HCT116 (cell line): Measurements from ENCODE around the gene HOPX. TPM values are rescaled to one million over a fixed set of nuclear protein-coding genes. Genes with fewer than 3 reads are reported as not detected.

Experiments
- ATAC-seq: fragments of 200-7000 bp; cut with Tn5 transposase; 2 replicates; pipeline ENCODE4 v1.9.1; 2020; ENCODE audit warnings: mild to moderate bottlenecking, moderate library complexity
- BruUV-seq: library from RNA; stranded (reverse); fragments of 400-500 nt; replicated peaks from 2 replicates; lab custom pipeline; 2021; lab: Mats Ljungman, UMichigan
- CTCF ChIA-PET: fragments of 300-600 bp; sonication (Branson Sonifier 250); formaldehyde crosslinking; loops from one replicate; lab custom pipeline; 2021; ENCODE audit warnings: antibody characterized with exemption; lab: Charles Lee
- POLR2A ChIA-PET: fragments of 300-600, 350-600 bp; sonication (Branson Sonifier 250); formaldehyde crosslinking; loops from one replicate; lab custom pipeline; 2021; ENCODE audit warnings: antibody characterized with exemption; lab: Charles Lee
- RAD21 ChIA-PET, 2 experiments: fragments of 300-600 bp; sonication (Branson Sonifier 250); formaldehyde crosslinking; loops; one replicate each; lab custom pipeline; 2023; ENCODE audit warnings: low total read pairs in 2 of 2; ENCODE audit not compliant: uncharacterized antibody in 2 of 2, unreplicated experiment in 2 of 2, low non-redundant PET in 1 of 2; lab: Charles Lee
- DNase-seq: peaks from one replicate; pipeline ENCODE4 v3.0.0-alpha.2; 2010; ENCODE audit warnings: low read depth, low spot score
- H2AFZ ChIP-seq: fragments of 200-600 bp; shearing (Covaris generic), sonication (generic); 2 replicates; pipeline ENCODE4 v1.6.1; 2017; ENCODE audit warnings: low read depth, mixed run types, mixed read lengths, antibody characterized with exemption, low read length; ENCODE audit not compliant: poor library complexity, severe bottlenecking
- H3K27ac ChIP-seq: 2 replicates; pipeline ENCODE4 v1.5.1; 2012; ENCODE audit warnings: low read depth, low read length
- H3K27me3 ChIP-seq: fragments of 200-600 bp; sonication (generic); 2 replicates; pipeline ENCODE4 v1.6.1; 2016; ENCODE audit warnings: mixed run types, low read length, mixed read lengths; ENCODE audit not compliant: insufficient read depth
- H3K36me3 ChIP-seq, 2 experiments: fragments of 200-500 bp in 1 of 2; fragments of 200-600 bp in 1 of 2; sonication (Bioruptor generic) in 1 of 2; sonication (generic) in 1 of 2; 2 replicates each; pipeline versions ENCODE4 v1.5.1 to v1.6.1; 2014 to 2016; ENCODE audit warnings: low read length in 2 of 2, inconsistent platforms in 1 of 2, mixed read lengths in 1 of 2, mixed run types in 1 of 2; ENCODE audit not compliant: insufficient read depth in 2 of 2, control insufficient read depth in 1 of 2
- H3K4me1 ChIP-seq, 2 experiments: fragments of 200-600 bp in 1 of 2; sonication (generic) in 1 of 2; 2 replicates each; pipeline versions ENCODE4 v1.5.1 to v1.6.1; 2012 to 2017; ENCODE audit warnings: low read length in 2 of 2, inconsistent platforms in 1 of 2, mild to moderate bottlenecking in 1 of 2, mixed read lengths in 1 of 2, mixed run types in 1 of 2, moderate library complexity in 1 of 2; ENCODE audit not compliant: insufficient read depth in 2 of 2, control insufficient read depth in 1 of 2
- H3K4me2 ChIP-seq: fragments of 200-600 bp; sonication (generic); 2 replicates; pipeline ENCODE4 v1.6.1; 2017; ENCODE audit warnings: mixed run types, low read length, mixed read lengths
- H3K4me3 ChIP-seq, 2 experiments: fragments of 200-600 bp in 1 of 2; sonication (generic) in 1 of 2; replicated peaks in 1 of 2; 2 replicates each; pipeline ENCODE4 v1.5.1; 2011 to 2016; ENCODE audit warnings: low read length in 2 of 2, control low read depth in 1 of 2, low read depth in 1 of 2, mild to moderate bottlenecking in 1 of 2, mixed read lengths in 1 of 2, mixed run types in 1 of 2
- H3K79me2 ChIP-seq: fragments of 200-600 bp; sonication (generic); 2 replicates; pipeline ENCODE4 v1.6.1; 2017; ENCODE audit warnings: mild to moderate bottlenecking, mixed run types, low read length, moderate library complexity, mixed read lengths; ENCODE audit not compliant: insufficient read depth
- H3K9ac ChIP-seq: fragments of 200-600 bp; sonication (generic); 2 replicates; pipeline ENCODE4 v1.6.1; 2016; ENCODE audit warnings: low read length, mixed read lengths
- H3K9me2 ChIP-seq: fragments of 200-600 bp; sonication (generic), shearing (Covaris generic); 2 replicates; pipeline ENCODE4 v1.6.1; 2017; ENCODE audit warnings: mixed run types, mild to moderate bottlenecking, moderate library complexity; ENCODE audit not compliant: insufficient read depth
- H3K9me3 ChIP-seq, 2 experiments: fragments of 200-500 bp in 1 of 2; fragments of 200-600 bp in 1 of 2; sonication (Bioruptor generic) in 1 of 2; sonication (generic) in 1 of 2; 2 replicates each; pipeline ENCODE4 v1.6.1; 2014 to 2017; ENCODE audit warnings: low read length in 2 of 2, mixed read lengths in 2 of 2, inconsistent platforms in 1 of 2, low read depth in 1 of 2, mild to moderate bottlenecking in 1 of 2, mixed run types in 1 of 2, moderate library complexity in 1 of 2; ENCODE audit not compliant: control insufficient read depth in 1 of 2, insufficient read depth in 1 of 2
- H4K20me1 ChIP-seq: fragments of 200-600 bp; sonication (generic), shearing (Covaris generic); 2 replicates; pipeline ENCODE4 v1.6.1; 2017; ENCODE audit warnings: mixed run types, mild to moderate bottlenecking, moderate library complexity; ENCODE audit not compliant: insufficient read depth
- CBX3 ChIP-seq: IDR thresholded peaks from 2 replicates; pipeline ENCODE4 v1.6.1; 2012; ENCODE audit warnings: low read depth
- CTCF ChIP-seq, 3 experiments: fragments of 200-600 bp in 1 of 3; sonication (generic) in 1 of 3; IDR thresholded peaks in 2 of 3; conservative IDR thresholded peaks in 1 of 3; 2 replicates each; pipeline ENCODE4 v1.5.1; 2012 to 2017; ENCODE audit warnings: low read depth in 2 of 3, low read length in 2 of 3, antibody characterized with exemption in 1 of 3, borderline replicate concordance in 1 of 3, control low read depth in 1 of 3, mild to moderate bottlenecking in 1 of 3, mixed read lengths in 1 of 3, mixed run types in 1 of 3, moderate library complexity in 1 of 3; ENCODE audit not compliant: insufficient read depth in 1 of 3
- EGR1 ChIP-seq: IDR thresholded peaks from 2 replicates; pipeline ENCODE4 v1.6.1; 2012; ENCODE audit warnings: low read depth
- EZH2phosphoT487 ChIP-seq: fragments of 200-600 bp; IDR thresholded peaks from 2 replicates; pipeline ENCODE4 v1.6.1; 2018; ENCODE audit warnings: antibody characterized with exemption, borderline replicate concordance
- FOSL1 ChIP-seq: IDR thresholded peaks from 2 replicates; pipeline ENCODE4 v1.6.1; 2012; ENCODE audit warnings: low read depth
- MAX ChIP-seq: IDR thresholded peaks from 2 replicates; pipeline ENCODE4 v1.6.1; 2012
- RAD21 ChIP-seq: IDR thresholded peaks from 2 replicates; pipeline ENCODE4 v1.6.1; 2012; ENCODE audit warnings: low read depth, mild to moderate bottlenecking
- REST ChIP-seq: IDR thresholded peaks from 2 replicates; pipeline ENCODE4 v1.6.1; 2012; ENCODE audit warnings: low read depth
- SIN3A ChIP-seq: IDR thresholded peaks from 2 replicates; pipeline ENCODE4 v1.6.1; 2012; ENCODE audit warnings: low read depth
- SP1 ChIP-seq: IDR thresholded peaks from 2 replicates; pipeline ENCODE4 v1.6.1; 2012; ENCODE audit warnings: low read depth
- TCF7L2 ChIP-seq: IDR thresholded peaks from 2 replicates; pipeline ENCODE4 v1.7.0; 2011; ENCODE audit warnings: borderline replicate concordance, inconsistent platforms; ENCODE audit not compliant: insufficient read depth, insufficient read length; ENCODE audit errors: extremely low read depth
- ZFX ChIP-seq: fragments of 450-650 bp; IDR thresholded peaks from 2 replicates; pipeline ENCODE4 v1.6.1; 2017
- ZNF274 ChIP-seq: fragments of 200-500 bp; sonication (Bioruptor generic); IDR thresholded peaks from 2 replicates; pipeline ENCODE4 v1.6.1; 2014; ENCODE audit warnings: mild to moderate bottlenecking, low read depth, low read length, inconsistent platforms
- intact Hi-C: fragments of 100-400 bp; cut with micrococcal nuclease; formaldehyde crosslinking; loops from 2 replicates; pipeline ENCODE4 v1.10.0; 2022
- total RNA-seq: library from RNA; stranded (reverse); gene quantifications from one replicate; pipeline ENCODE4 v1.2.1, GENCODE V29; 2021; ENCODE audit not compliant: unreplicated experiment

HOPX gene
- total RNA-seq, 1 experiment from 2014 or later: 0.42 TPM

GRCh38 chr4:56705966-56706365 is 24.9 kb upstream of the HOPX start:
- Histone ChIP-seq H3K9me2 (no peaks in the 10 kb centered on the region), H3K36me3 (no peaks in the 10 kb centered on the region), H3K27me3 (no peaks in the 10 kb centered on the region), H3K79me2 (no peaks in the 10 kb centered on the region), H4K20me1 (no peaks in the 10 kb centered on the region), H3K4me3 (no peak overlapping the region), H2AFZ (no peak overlapping the region), H3K27ac (no peak overlapping the region)
- BruUV-seq: no TSS peak
- POLR2A ChIA-PET: no interaction called here
- TF ChIP-seq SIN3A: no peak
- TF ChIP-seq REST: no peak
- TF ChIP-seq ZFX: no peak
- no peak for TF ChIP-seq CBX3
- no peak for TF ChIP-seq CTCF (IDR thresholded peaks at IDR 0.05 in 2 of 3, conservative IDR thresholded peaks at IDR 0.05 in 1 of 3; ENCODE audit: borderline replicate concordance in 1 of 3, insufficient read depth in 1 of 3, low read depth in 2 of 3, low read length in 2 of 3)
- TF ChIP-seq ZNF274: no peak
- no peak for TF ChIP-seq FOSL1
- no peak for TF ChIP-seq TCF7L2
- no peak for TF ChIP-seq MAX
- no peak for TF ChIP-seq EGR1
- TF ChIP-seq RAD21: no peak
- no peak for TF ChIP-seq SP1
- no peak for TF ChIP-seq EZH2phosphoT487
- TF ChIP-seq, all 23 proteins: peak for 0
- H3K9ac ChIP-seq: no peak overlapping the region
- intact Hi-C loops: no loop called here
- no peak for DNase-seq
- ChIA-PET RAD21 (no interaction called here), CTCF (no interaction called here)
- no peak overlapping the region for H3K4me2 ChIP-seq
- ATAC-seq: no peak
- no peaks in the 10 kb centered on the region for H3K9me3 ChIP-seq
- no peaks in the 10 kb centered on the region for H3K4me1 ChIP-seq
